Colonic mucosa (tissue), 4 donors: ENCODE data around the gene SMAP2. TPM values are rescaled to one million over a fixed set of nuclear protein-coding genes. Genes with fewer than 3 reads are reported as not detected.

Source experiments
- DNase-seq: peaks from one replicate; pipeline ENCODE4 v3.0.0-alpha.2; 2020
- H3K27ac ChIP-seq: fragments of 200-600 bp; one replicate; pipeline ENCODE4 v1.8.0; 2021
- H3K27me3 ChIP-seq: fragments of 200-600 bp; one replicate; pipeline ENCODE4 v1.8.0; 2021
- H3K36me3 ChIP-seq: fragments of 200-600 bp; one replicate; pipeline ENCODE4 v1.8.0; 2021
- H3K4me1 ChIP-seq: fragments of 200-600 bp; one replicate; pipeline ENCODE4 v1.8.0; 2021; ENCODE audit warnings: mild to moderate bottlenecking
- H3K4me3 ChIP-seq: fragments of 200-600 bp; one replicate; pipeline ENCODE4 v1.8.0; 2021
- H3K9ac ChIP-seq, 2 donors: one replicate each; pipeline ENCODE4 v1.7.0; 2013; ENCODE audit warnings: control low read depth in 2 of 2, low read depth in 2 of 2, low read length in 2 of 2
- H3K9me3 ChIP-seq: fragments of 200-600 bp; one replicate; pipeline ENCODE4 v1.8.0; 2021
- intact Hi-C: fragments of 100-400 bp; cut with DNase I; formaldehyde crosslinking; loops from one replicate; pipeline ENCODE4 v1.14.1; 2022
- total RNA-seq, 2 donors: library from RNA; stranded (reverse); fragmentation: NEBNext Ultra II Directional in 1 of 2; extraction: Animal tissue kit (Norgen Biotek cat#: 25700) in 1 of 2; gene quantifications; one replicate each; pipeline ENCODE4 v1.2.1, GENCODE V29; 2021
- TF ChIP-seq, protein P1 (sequence below): fragments of 200-600 bp; IDR thresholded peaks from one replicate; pipeline ENCODE4 v1.8.0; 2022; ENCODE audit warnings: antibody characterized with exemption, mild to moderate bottlenecking
- donor health status: healthy.
- donor health status: DM: no; HTN: no; CAD: no.
- donor health status: DM: no; HTN: no; CAD: no.

The SMAP2 gene
- total RNA-seq, 2 donors from 2014 or later: 25.9 to 31.5 TPM

DNA sequence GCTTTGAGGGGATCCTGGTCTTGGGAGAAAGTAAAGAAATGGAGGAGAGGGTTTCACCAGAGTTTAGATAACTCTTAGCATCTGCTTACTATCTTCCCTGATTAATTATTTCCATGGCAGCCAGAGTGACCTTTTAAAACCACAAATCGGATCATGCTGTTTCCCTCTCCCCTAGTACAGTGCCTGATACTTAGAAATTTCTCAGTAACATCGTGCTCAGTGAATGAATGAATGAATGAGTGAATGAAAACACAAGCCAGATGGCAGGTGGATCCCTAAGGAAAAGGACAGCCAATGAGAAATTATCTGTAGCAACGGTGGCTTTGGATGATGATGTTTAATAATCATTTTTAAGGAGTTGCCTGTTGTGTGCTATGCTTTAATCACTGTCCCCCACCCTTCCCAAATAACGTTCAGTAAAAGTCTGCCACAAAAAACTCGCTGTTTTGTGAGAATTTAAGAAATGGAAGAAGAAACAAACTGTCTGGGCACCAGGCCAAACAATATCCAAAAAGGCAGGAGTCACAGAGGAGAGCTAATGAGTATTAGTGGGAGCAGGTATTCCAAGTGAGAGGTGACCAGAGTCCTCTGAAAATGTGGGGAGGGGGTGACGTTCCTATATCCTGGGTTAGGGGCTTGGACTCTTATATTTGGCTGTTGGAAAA lies 737 bp upstream of the SMAP2 start:
- Histone ChIP-seq H3K9ac (no peak overlapping the region), H3K9me3 (no peaks in the 10 kb centered on the region), H3K4me1 (peaks cover 3% of the 10 kb centered on the region), H3K27me3 (no peaks in the 10 kb centered on the region), H3K27ac (no peak overlapping the region), H3K4me3 (no peak overlapping the region), H3K36me3 (no peaks in the 10 kb centered on the region)
- intact Hi-C loops: no loop called here
- TF ChIP-seq, protein P1, sequence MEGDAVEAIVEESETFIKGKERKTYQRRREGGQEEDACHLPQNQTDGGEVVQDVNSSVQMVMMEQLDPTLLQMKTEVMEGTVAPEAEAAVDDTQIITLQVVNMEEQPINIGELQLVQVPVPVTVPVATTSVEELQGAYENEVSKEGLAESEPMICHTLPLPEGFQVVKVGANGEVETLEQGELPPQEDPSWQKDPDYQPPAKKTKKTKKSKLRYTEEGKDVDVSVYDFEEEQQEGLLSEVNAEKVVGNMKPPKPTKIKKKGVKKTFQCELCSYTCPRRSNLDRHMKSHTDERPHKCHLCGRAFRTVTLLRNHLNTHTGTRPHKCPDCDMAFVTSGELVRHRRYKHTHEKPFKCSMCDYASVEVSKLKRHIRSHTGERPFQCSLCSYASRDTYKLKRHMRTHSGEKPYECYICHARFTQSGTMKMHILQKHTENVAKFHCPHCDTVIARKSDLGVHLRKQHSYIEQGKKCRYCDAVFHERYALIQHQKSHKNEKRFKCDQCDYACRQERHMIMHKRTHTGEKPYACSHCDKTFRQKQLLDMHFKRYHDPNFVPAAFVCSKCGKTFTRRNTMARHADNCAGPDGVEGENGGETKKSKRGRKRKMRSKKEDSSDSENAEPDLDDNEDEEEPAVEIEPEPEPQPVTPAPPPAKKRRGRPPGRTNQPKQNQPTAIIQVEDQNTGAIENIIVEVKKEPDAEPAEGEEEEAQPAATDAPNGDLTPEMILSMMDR: no peak
- DNase-seq: no peak

- Histone ChIP-seq H3K9me3 (no peaks in the 10 kb centered on the region), H3K36me3 (no peaks in the 10 kb centered on the region), H3K27me3 (no peaks in the 10 kb centered on the region), H3K4me1 (peaks cover 5% of the 10 kb centered on the region), H3K27ac (no peak overlapping the region), H3K4me3 (no peak overlapping the region), H3K9ac (no peak overlapping the region)
- no peak for DNase-seq
- TF ChIP-seq, protein P1: no peak
- intact Hi-C loops: no loop called here
Measured at GRCh38 chr1:40377512-40377911, 4.0 kb downstream of the SMAP2 start.

- intact Hi-C loops: no loop called here
Measured at GRCh38 chr1:40379785-40380452, 6.4 kb downstream of the SMAP2 start.

DNA sequence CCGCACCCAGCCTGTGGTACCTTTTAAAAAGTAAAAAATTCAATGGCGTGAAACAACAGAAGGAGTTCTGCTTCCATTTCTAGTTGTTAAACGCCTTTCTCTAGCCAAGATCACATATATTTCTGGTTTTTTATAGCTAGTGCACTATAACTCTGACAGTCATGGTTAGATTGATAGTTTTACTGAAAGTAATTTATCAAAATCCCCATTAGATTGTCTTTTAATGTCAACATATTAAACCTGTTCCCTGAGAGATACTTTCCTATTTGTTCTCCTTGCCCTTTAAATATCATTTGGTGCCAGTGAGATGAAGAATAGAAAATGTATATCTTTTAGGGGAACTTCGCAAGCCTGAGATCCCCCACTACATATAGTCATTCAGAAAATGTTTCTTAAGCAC lies 7.3 kb downstream of the SMAP2 start:
- H3K4me3 ChIP-seq: no peak overlapping the region
- H3K4me1 ChIP-seq: peaks cover 9% of the 10 kb centered on the region
- TF ChIP-seq, protein P1: no peak
- intact Hi-C loops: no loop called here
- H3K27me3 ChIP-seq: no peaks in the 10 kb centered on the region
- DNase-seq: no peak
- H3K9ac ChIP-seq: peak overlapping the region in 1 of 2 donors; percentile 25
- H3K36me3 ChIP-seq: no peaks in the 10 kb centered on the region
- peak overlapping the region; percentile 39 for H3K27ac ChIP-seq
- H3K9me3 ChIP-seq: no peaks in the 10 kb centered on the region

More at GRCh38 chr1:40379785-40380452, 6.4 kb downstream of the SMAP2 start:
- no peaks in the 10 kb centered on the region for H3K9me3 ChIP-seq
- H3K36me3 ChIP-seq: no peaks in the 10 kb centered on the region
- H3K4me1 ChIP-seq: peaks cover 9% of the 10 kb centered on the region
- no peak for DNase-seq
- no peaks in the 10 kb centered on the region for H3K27me3 ChIP-seq
- peak overlapping the region; percentile 39 for H3K27ac ChIP-seq
- TF ChIP-seq, protein P1: no peak
- H3K4me3 ChIP-seq: no peak overlapping the region
- no peak overlapping the region for H3K9ac ChIP-seq

GRCh38 chr1:40381268-40382107 lies 8.0 kb downstream of the SMAP2 start:
- DNase-seq: no peak

More at GRCh38 chr1:40381268-40382107, 8.0 kb downstream of the SMAP2 start:
- H3K4me1 ChIP-seq: peaks cover 9% of the 10 kb centered on the region
- no peaks in the 10 kb centered on the region for H3K9me3 ChIP-seq
- peak overlapping the region in 1 of 2 donors; percentile 52 for H3K9ac ChIP-seq
- no peak overlapping the region for H3K4me3 ChIP-seq
- no peaks in the 10 kb centered on the region for H3K27me3 ChIP-seq
- intact Hi-C loops: no loop called here
- peak overlapping the region; percentile 83 for H3K27ac ChIP-seq
- TF ChIP-seq, protein P1: no peak
- H3K36me3 ChIP-seq: no peaks in the 10 kb centered on the region
